IMR-90 (cell line): Measurements from ENCODE around the gene BIRC5. TPM values are rescaled to one million over a fixed set of nuclear protein-coding genes. Genes with fewer than 3 reads are reported as not detected.

Source experiments
- ATAC-seq: fragments of 200-7000 bp; cut with Tn5 transposase; 2 replicates; pipeline ENCODE4 v1.9.1; 2020; ENCODE audit warnings: low read depth, mild to moderate bottlenecking, moderate library complexity
- BruUV-seq: library from RNA; stranded (reverse); fragments of 400-500 nt; replicated peaks from 2 replicates; lab custom pipeline; 2021; lab: Mats Ljungman, UMichigan
- CTCF ChIA-PET: fragments of 300-600 bp; formaldehyde crosslinking; extraction: SDS; loops from one replicate; lab custom pipeline; 2021; ENCODE audit warnings: antibody characterized with exemption; lab: Yijun Ruan, JAX
- POLR2A ChIA-PET: fragments of 300-600 bp; sonication (Branson Sonifier 250); formaldehyde crosslinking; loops from one replicate; lab custom pipeline; 2022; ENCODE audit warnings: antibody characterized with exemption; ENCODE audit not compliant: unreplicated experiment; lab: Charles Lee
- DNase-seq: peaks from one replicate; pipeline ENCODE4 v3.0.0; 2013
- H2AFZ ChIP-seq: replicated peaks from 2 replicates; pipeline ENCODE3; 2013; ENCODE audit warnings: low read length, mild to moderate bottlenecking; ENCODE audit not compliant: poor library complexity
- H2AK5ac ChIP-seq: 2 replicates; pipeline ENCODE4 v1.6.1; 2013; ENCODE audit warnings: low read depth, low read length, inconsistent platforms
- H2AK9ac ChIP-seq: replicated peaks from 2 replicates; pipeline ENCODE3; 2013; ENCODE audit warnings: mild to moderate bottlenecking, low read depth, low read length, moderate library complexity; ENCODE audit not compliant: poor library complexity
- H2BK120ac ChIP-seq: 2 replicates; pipeline ENCODE4 v1.6.1; 2013; ENCODE audit warnings: low read depth, low read length, inconsistent platforms
- H2BK15ac ChIP-seq: 3 replicates; pipeline ENCODE4 v1.6.1; 2013; ENCODE audit warnings: low read depth, low read length, inconsistent platforms
- H2BK20ac ChIP-seq: 2 replicates; pipeline ENCODE4 v1.6.1; 2013; ENCODE audit warnings: low read depth, mild to moderate bottlenecking, inconsistent platforms, low read length, moderate library complexity
- H2BK5ac ChIP-seq: 2 replicates; pipeline ENCODE4 v1.6.1; 2013; ENCODE audit warnings: mild to moderate bottlenecking, low read depth, low read length, inconsistent platforms; ENCODE audit not compliant: poor library complexity, severe bottlenecking
- H3K14ac ChIP-seq: replicated peaks from 2 replicates; pipeline ENCODE4 v1.6.1; 2013; ENCODE audit warnings: low read depth, low read length, inconsistent platforms
- H3K18ac ChIP-seq: 2 replicates; pipeline ENCODE4 v1.6.1; 2013; ENCODE audit warnings: low read depth, low read length, control low read depth
- H3K23ac ChIP-seq: 2 replicates; pipeline ENCODE4 v1.6.1; 2013; ENCODE audit warnings: low read depth, low read length, inconsistent platforms
- H3K27ac ChIP-seq: 2 replicates; pipeline ENCODE4 v1.5.1; 2013; ENCODE audit warnings: mild to moderate bottlenecking, control low read depth, low read length; ENCODE audit not compliant: insufficient read depth
- H3K27me3 ChIP-seq: 2 replicates; pipeline ENCODE4 v1.6.1; 2013; ENCODE audit warnings: low read length; ENCODE audit not compliant: control insufficient read depth, insufficient read depth
- H3K36me3 ChIP-seq: 2 replicates; pipeline ENCODE4 v1.6.1; 2013; ENCODE audit warnings: low read length, mixed read lengths; ENCODE audit not compliant: control insufficient read depth, insufficient read depth
- H3K4ac ChIP-seq: 2 replicates; pipeline ENCODE4 v1.6.1; 2013; ENCODE audit warnings: low read depth, low read length, inconsistent platforms
- H3K4me1 ChIP-seq: 2 replicates; pipeline ENCODE4 v1.6.1; 2013; ENCODE audit warnings: low read length, mixed read lengths; ENCODE audit not compliant: control insufficient read depth, insufficient read depth
- H3K4me2 ChIP-seq: 2 replicates; pipeline ENCODE4 v1.6.1; 2013; ENCODE audit warnings: low read depth, mild to moderate bottlenecking, control low read depth, low read length, moderate library complexity
- H3K4me3 ChIP-seq: 2 replicates; pipeline ENCODE4 v1.5.1; 2013; ENCODE audit warnings: low read depth, mild to moderate bottlenecking, control low read depth, low read length, moderate library complexity; ENCODE audit not compliant: insufficient read depth
- H3K56ac ChIP-seq: 2 replicates; pipeline ENCODE4 v1.6.1; 2013; ENCODE audit warnings: low read length, inconsistent platforms; ENCODE audit not compliant: insufficient read depth; ENCODE audit errors: extremely low read depth
- H3K79me1 ChIP-seq, 2 experiments: 2 replicates each; pipeline ENCODE4 v1.6.1; 2013; ENCODE audit warnings: low read length in 2 of 2, inconsistent platforms in 1 of 2, low read depth in 1 of 2
- H3K9ac ChIP-seq: 2 replicates; pipeline ENCODE4 v1.6.1; 2013; ENCODE audit warnings: low read depth, low read length, control low read depth
- H3K9me1 ChIP-seq: 2 replicates; pipeline ENCODE4 v1.6.1; 2013; ENCODE audit warnings: low read length, inconsistent platforms; ENCODE audit not compliant: insufficient read depth
- H3K9me3 ChIP-seq: 2 replicates; pipeline ENCODE4 v1.6.1; 2013; ENCODE audit warnings: low read length; ENCODE audit not compliant: control insufficient read depth, insufficient read depth
- H4K20me1 ChIP-seq: 2 replicates; pipeline ENCODE4 v1.6.1; 2013; ENCODE audit warnings: low read length, inconsistent platforms; ENCODE audit not compliant: insufficient read depth
- H4K5ac ChIP-seq: 2 replicates; pipeline ENCODE4 v1.6.1; 2013; ENCODE audit warnings: mild to moderate bottlenecking, low read depth, low read length, control low read depth
- H4K8ac ChIP-seq, 2 experiments: 2 replicates each; pipeline ENCODE4 v1.6.1; 2013; ENCODE audit warnings: low read depth in 2 of 2, low read length in 2 of 2, control low read depth in 1 of 2, inconsistent platforms in 1 of 2
- H4K91ac ChIP-seq: 2 replicates; pipeline ENCODE4 v1.6.1; 2013; ENCODE audit warnings: low read depth, low read length, inconsistent platforms; ENCODE audit not compliant: insufficient read depth
- BHLHE40 ChIP-seq: fragments of 150-350 bp; IDR thresholded peaks from 2 replicates; pipeline ENCODE4 v1.6.1; 2016; ENCODE audit warnings: mild to moderate bottlenecking, low read depth, low read length
- CEBPB ChIP-seq: IDR thresholded peaks from 2 replicates; pipeline ENCODE4 v1.6.1; 2012; ENCODE audit warnings: low read depth, low read length, improper control_type of control experiment
- FOS ChIP-seq: fragments of 150-350 bp; IDR thresholded peaks from 2 replicates; pipeline ENCODE4 v1.6.1; 2016; ENCODE audit warnings: low read depth, low read length
- MAFK ChIP-seq: IDR thresholded peaks from 2 replicates; pipeline ENCODE4 v1.6.1; 2012; ENCODE audit warnings: low read depth, low read length, improper control_type of control experiment
- MAZ ChIP-seq: IDR thresholded peaks from 2 replicates; pipeline ENCODE4 v1.6.1; 2012; ENCODE audit warnings: low read depth, mild to moderate bottlenecking, low read length, improper control_type of control experiment, moderate library complexity, borderline replicate concordance
- MXI1 ChIP-seq: IDR thresholded peaks from 2 replicates; pipeline ENCODE4 v1.6.1; 2012; ENCODE audit warnings: low read depth, mild to moderate bottlenecking, low read length, moderate library complexity, borderline replicate concordance
- NFE2L2 ChIP-seq: fragments of 150-350 bp; IDR thresholded peaks from 2 replicates; pipeline ENCODE4 v1.6.1; 2016; ENCODE audit warnings: low read depth, mild to moderate bottlenecking, low read length
- POLR2A ChIP-seq: IDR thresholded peaks from 2 replicates; pipeline ENCODE4 v1.6.1; 2012; ENCODE audit warnings: mild to moderate bottlenecking, low read depth, low read length
- RAD21 ChIP-seq: IDR thresholded peaks from 2 replicates; pipeline ENCODE4 v1.6.1; 2012; ENCODE audit warnings: low read length, improper control_type of control experiment
- RCOR1 ChIP-seq: IDR thresholded peaks from 2 replicates; pipeline ENCODE4 v1.6.1; 2012; ENCODE audit warnings: mild to moderate bottlenecking, low read length, improper control_type of control experiment; ENCODE audit not compliant: insufficient replicate concordance
- RFX5 ChIP-seq: IDR thresholded peaks from 2 replicates; pipeline ENCODE4 v1.8.0; 2012; ENCODE audit warnings: low read depth, mild to moderate bottlenecking, low read length, moderate library complexity
- SMC3 ChIP-seq: fragments of 150-350 bp; IDR thresholded peaks from 2 replicates; pipeline ENCODE4 v1.6.1; 2016; ENCODE audit warnings: low read depth, mild to moderate bottlenecking, antibody characterized with exemption, low read length, moderate library complexity
- WGBS, 2 experiments: methylation state at CpG; one replicate each; pipeline versions ENCODE4 v1.1.5 to v1.1.7; 2013; ENCODE audit warnings: missing lambda C conversion rate in 2 of 2; ENCODE audit not compliant: insufficient read length in 1 of 2; ENCODE audit errors: extremely low coverage in 2 of 2; 5-methylcytosine and 5-hydroxymethylcytosine counted together
- dilution Hi-C: fragments of 300-500 bp; cut with HindIII; formaldehyde crosslinking; loops from one replicate; pipeline ENCODE4 v1.14.3; 2018; ENCODE audit warnings: low sequenced_read_pairs; ENCODE audit not compliant: unreplicated experiment
- in situ Hi-C: fragments of 300-500 bp; cut with MboI; formaldehyde crosslinking; loops from 3 replicates; pipeline ENCODE4 v1.14.3; 2019; ENCODE audit warnings: low sequenced_read_pairs, inconsistent platforms, mixed read lengths
- intact Hi-C: fragments of 100-400 bp; cut with micrococcal nuclease; formaldehyde crosslinking; loops from 2 replicates; pipeline ENCODE4 v1.10.0; 2022
- polyA plus RNA-seq, 3 experiments: library from polyadenylated mRNA; depleted of rRNA; stranded (reverse); fragments of >200 nt; gene quantifications; 2 replicates each; pipeline ENCODE4 v1.2.3, GENCODE V29; 2012; ENCODE audit warnings: low replicate concordance in 1 of 3
- total RNA-seq: library from RNA; depleted of rRNA; stranded (reverse); fragments of >200 nt; gene quantifications from 2 replicates; pipeline ENCODE4 v1.2.3, GENCODE V29; 2012
- TF ChIP-seq, protein P1 (sequence below): fragments of 150-350 bp; IDR thresholded peaks from 2 replicates; pipeline ENCODE4 v1.6.1; 2016; ENCODE audit warnings: low read depth, mild to moderate bottlenecking, low read length, moderate library complexity, borderline replicate concordance
- TF ChIP-seq, protein P2 (sequence below): conservative IDR thresholded peaks from 2 replicates; pipeline ENCODE4 v1.5.1; 2012; ENCODE audit warnings: mild to moderate bottlenecking, low read depth, low read length, improper control_type of control experiment
- TF ChIP-seq, protein P3 (sequence below): fragments of 150-350 bp; IDR thresholded peaks from 2 replicates; pipeline ENCODE4 v1.6.1; 2017; ENCODE audit warnings: mild to moderate bottlenecking, antibody characterized with exemption, low read length, low read depth

Gene BIRC5
- total and polyA plus RNA-seq, 2 of the 4 experiments (the other 2 are of a cell fraction): 16.6 to 52.7 TPM

DNA sequence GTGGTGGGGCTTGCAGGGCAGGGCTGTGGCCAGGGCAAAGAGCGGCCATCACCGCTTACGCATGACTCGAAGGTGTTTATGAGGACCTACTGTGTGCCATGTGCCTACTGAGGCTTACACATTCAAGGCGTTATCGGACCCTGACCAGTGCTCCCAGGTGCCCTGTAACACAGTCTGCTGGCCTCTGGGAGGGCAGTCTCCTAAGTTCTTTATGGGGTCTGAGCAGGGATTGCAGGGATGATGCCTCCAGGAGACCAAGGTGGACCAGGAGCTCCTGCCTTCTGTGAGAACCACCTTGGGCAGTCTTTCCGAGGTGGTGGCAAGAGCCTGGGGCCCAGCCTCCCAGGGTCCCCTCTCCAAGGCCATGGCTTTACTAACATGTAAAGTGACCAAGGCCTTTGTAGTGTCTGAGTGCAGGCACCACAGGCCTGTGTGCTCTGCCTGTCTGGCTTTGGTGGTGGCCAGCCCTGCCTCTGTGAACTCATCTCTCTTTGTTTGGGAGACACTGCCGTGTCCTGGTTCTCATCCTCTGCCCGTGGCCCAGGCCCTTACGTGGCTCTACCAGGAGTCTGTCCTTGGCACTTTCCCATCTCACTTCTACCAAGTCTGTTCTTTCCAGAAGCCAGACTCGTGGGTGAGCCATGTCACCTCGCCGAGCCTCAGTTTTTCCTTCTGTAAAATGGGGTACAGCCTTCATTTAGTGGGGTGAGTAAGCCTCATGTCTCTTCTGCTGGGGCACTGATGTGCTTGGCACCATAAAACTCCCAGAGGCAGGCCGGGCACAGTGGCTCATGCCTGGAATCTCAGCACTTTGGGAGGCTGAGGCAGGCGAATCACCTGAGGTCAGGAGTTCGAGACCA is 49.1 kb upstream of the BIRC5 start:
- no peak overlapping the region for H3K14ac ChIP-seq
- TF ChIP-seq, protein P1, sequence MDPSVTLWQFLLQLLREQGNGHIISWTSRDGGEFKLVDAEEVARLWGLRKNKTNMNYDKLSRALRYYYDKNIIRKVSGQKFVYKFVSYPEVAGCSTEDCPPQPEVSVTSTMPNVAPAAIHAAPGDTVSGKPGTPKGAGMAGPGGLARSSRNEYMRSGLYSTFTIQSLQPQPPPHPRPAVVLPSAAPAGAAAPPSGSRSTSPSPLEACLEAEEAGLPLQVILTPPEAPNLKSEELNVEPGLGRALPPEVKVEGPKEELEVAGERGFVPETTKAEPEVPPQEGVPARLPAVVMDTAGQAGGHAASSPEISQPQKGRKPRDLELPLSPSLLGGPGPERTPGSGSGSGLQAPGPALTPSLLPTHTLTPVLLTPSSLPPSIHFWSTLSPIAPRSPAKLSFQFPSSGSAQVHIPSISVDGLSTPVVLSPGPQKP: no peak
- TF ChIP-seq RFX5 (no peak), MAFK (no peak), RAD21 (no peak), FOS (no peak), SMC3 (no peak), MXI1 (no peak), POLR2A (no peak), CEBPB (no peak), RCOR1 (no peak), MAZ (no peak), NFE2L2 (no peak), BHLHE40 (no peak)
- TF ChIP-seq, protein P2, sequence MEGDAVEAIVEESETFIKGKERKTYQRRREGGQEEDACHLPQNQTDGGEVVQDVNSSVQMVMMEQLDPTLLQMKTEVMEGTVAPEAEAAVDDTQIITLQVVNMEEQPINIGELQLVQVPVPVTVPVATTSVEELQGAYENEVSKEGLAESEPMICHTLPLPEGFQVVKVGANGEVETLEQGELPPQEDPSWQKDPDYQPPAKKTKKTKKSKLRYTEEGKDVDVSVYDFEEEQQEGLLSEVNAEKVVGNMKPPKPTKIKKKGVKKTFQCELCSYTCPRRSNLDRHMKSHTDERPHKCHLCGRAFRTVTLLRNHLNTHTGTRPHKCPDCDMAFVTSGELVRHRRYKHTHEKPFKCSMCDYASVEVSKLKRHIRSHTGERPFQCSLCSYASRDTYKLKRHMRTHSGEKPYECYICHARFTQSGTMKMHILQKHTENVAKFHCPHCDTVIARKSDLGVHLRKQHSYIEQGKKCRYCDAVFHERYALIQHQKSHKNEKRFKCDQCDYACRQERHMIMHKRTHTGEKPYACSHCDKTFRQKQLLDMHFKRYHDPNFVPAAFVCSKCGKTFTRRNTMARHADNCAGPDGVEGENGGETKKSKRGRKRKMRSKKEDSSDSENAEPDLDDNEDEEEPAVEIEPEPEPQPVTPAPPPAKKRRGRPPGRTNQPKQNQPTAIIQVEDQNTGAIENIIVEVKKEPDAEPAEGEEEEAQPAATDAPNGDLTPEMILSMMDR: no peak
- TF ChIP-seq, protein P3, sequence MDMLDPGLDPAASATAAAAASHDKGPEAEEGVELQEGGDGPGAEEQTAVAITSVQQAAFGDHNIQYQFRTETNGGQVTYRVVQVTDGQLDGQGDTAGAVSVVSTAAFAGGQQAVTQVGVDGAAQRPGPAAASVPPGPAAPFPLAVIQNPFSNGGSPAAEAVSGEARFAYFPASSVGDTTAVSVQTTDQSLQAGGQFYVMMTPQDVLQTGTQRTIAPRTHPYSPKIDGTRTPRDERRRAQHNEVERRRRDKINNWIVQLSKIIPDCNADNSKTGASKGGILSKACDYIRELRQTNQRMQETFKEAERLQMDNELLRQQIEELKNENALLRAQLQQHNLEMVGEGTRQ: no peak
- no peak overlapping the region for H3K9ac ChIP-seq
- peaks cover 2% of the 10 kb centered on the region; the same call in 1 of the 2 replicates for H4K20me1 ChIP-seq
- H3K4me2 ChIP-seq: no peak overlapping the region
- H3K4ac ChIP-seq: no peak overlapping the region
- DNase-seq (no peak), ATAC-seq (no peak)
- H4K8ac ChIP-seq: no peak overlapping the region
- H2AK9ac ChIP-seq: peak overlapping the region; percentile 16
- H3K56ac ChIP-seq: no peak overlapping the region
- H2BK20ac ChIP-seq: no peak overlapping the region
- no peak overlapping the region for H2BK15ac ChIP-seq
- no peaks in the 10 kb centered on the region for H3K9me3 ChIP-seq
- H2AFZ ChIP-seq: peak overlapping the region; percentile 11
- no peak overlapping the region for H4K5ac ChIP-seq
- no peak overlapping the region for H3K4me3 ChIP-seq
- no peak overlapping the region for H4K91ac ChIP-seq
- intact Hi-C loops: no loop called here
- BruUV-seq: no TSS peak
- in situ Hi-C loops: no loop called here
- no peak overlapping the region for H2BK5ac ChIP-seq
- peaks cover 3% of the 10 kb centered on the region; the same call in 1 of the 2 replicates for H3K9me1 ChIP-seq
- H3K27ac ChIP-seq: no peak overlapping the region
- peaks cover 0 to 15% of the 10 kb centered on the region in 2 experiments; a peak in 2 of 4 replicates for H3K79me1 ChIP-seq
- ChIA-PET CTCF (no interaction called here), POLR2A (no interaction called here)
- H3K27me3 ChIP-seq: no peaks in the 10 kb centered on the region
- no peak overlapping the region for H2AK5ac ChIP-seq
- no peak overlapping the region for H2BK120ac ChIP-seq
- H3K23ac ChIP-seq: no peak overlapping the region
- H3K4me1 ChIP-seq: peaks cover 2% of the 10 kb centered on the region
- no peak overlapping the region for H3K18ac ChIP-seq
- H3K36me3 ChIP-seq: no peaks in the 10 kb centered on the region
- dilution Hi-C loops: no loop called here
- WGBS, 2 experiments: 91% methylated on average over 7 of the region's 16 CpGs; no CpG with 5 or more reads in 1 of the 2 experiments
